Activated CD4-positive, alpha-beta T cell treated with anti-CD3 and anti-CD28 coated beads for 1 hour (primary cell): Measurements from ENCODE around the gene TMEM132C.
"Not testable (repeated sequence)": the region's sequence is repeated elsewhere in the genome, so short reads cannot be mapped to it uniquely, and the experiment has no call there.

Experiments
- DNase-seq: peaks from one replicate; pipeline ENCODE4 v3.0.0-alpha.2; 2020

The TMEM132C gene

DNA sequence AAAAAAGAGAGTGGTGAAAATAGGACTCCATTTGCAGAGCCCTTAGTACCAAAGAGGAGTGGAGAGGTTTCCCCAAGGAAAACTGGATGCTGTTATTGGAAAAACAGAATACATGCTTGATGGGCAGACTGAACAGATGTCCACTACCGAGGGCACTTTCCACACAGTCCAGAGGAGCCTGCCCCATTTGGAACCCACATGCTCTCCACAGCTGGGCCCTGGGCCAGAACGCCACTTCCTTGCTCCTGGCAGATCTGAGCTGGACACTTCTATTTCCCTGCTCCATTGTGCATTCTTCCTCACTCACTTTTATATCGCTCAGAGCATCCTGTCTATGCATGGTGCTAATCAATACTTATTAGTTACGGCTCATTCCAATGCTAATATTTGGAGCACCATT lies 306.9 kb downstream of the TMEM132C start:
- DNase-seq, result no peak

DNA sequence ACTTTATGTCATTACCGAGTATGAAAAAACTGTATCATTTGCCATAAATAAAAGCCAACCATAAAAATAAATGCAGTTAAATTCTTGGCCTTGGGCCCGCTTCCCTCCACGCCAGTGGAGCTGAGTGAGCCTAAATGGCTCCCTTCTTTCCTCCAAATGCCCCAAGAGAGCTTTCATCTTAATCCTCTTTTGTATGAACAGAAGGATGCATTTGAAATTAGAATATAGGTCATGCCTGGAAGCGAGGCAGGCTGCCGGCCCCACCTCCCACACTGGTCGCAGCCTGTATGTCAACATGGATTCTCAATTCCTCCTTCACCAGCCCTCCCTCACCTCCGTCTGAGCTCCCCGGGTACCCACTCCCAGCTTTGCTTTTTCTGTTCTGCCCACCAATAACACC lies 311.1 kb downstream of the TMEM132C start:
- no peak for DNase-seq

DNA sequence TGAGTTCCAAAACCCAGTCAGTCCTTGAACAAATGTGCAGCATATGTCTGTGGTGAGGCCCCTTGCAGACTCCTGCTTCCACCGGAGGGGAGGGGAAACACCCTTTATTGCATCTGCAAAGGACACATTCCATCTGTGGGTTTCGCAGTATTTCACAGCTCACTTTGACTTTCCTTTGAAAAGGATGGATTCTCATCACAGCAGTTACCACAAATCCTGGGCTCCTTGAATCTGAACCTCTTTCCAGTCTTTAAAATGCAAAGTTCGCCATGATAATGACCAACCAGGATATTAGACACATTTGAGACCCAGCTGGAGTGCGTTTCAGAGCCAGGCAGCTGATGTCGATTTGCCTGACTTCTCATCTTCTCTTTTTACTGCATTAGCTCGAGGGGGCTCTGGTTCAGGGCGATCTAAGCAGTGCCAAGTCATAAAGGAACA lies 314.4 kb downstream of the TMEM132C start:
- DNase-seq, result no peak

DNA sequence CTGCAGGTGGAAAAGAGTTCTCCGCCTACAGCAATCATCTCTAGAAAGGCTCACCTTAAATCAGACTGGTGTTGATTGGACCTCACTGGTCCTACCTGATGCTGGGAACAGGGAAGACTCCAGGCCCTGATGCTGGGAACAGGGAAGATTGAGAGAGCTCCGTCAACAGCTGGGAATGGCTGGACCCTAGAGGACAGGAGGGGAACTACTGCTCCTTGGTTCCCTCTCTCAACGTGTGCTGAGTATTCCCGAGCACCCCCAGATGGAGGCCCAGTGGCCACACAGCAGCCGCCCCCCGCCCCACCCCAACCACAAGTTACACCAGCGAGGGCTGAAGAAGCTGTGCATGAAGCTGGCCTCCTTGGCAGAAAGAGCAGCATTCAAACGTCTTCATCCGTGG lies 316.5 kb downstream of the TMEM132C start:
- no peak for DNase-seq

DNA sequence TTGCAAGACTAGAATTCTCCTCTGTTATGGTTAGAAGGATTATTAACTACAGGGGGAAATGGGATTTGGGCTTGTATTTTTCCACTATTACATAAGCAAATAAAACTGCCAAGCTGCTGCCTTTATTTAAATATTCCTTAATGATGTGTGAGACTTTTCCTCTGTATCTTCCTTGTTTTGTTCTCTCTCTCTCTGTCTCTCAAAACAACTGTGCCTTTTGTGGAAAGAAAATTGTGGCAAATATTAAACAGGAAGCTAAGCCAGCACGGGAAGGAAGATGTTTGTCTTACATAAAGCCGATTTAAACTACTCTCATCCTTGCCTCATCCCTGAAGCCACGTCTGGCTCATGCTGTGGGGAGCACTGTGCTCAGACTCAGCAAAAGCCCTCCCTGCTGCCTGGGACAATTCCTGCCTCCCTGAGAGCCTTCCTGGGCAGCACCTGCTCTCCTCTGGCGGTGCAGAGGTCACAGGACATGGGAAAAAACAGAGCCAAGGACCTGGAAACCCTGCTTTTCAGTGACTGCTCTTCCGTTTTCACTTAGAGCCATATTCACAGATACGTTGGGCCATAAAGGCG lies 319.6 kb downstream of the TMEM132C start:
- DNase-seq, result no peak

DNA sequence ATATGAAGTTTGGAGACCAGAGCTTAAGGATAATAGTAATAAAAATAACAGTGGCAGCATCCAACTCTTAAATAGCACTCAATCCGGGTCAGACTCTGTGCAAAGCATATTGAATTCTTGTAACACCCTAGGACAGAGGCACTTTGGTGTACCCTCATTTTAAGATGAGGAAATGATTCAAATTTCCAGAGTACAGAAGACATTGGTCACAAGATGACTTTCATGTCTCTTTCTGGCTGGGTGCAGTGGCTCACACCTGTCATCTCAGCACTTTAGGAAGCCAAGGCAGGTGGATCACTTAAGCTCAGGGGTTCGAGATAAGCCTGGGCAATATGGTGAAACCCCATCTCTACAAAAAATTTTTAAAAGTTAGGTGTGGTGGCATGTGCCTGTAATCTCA lies 320.9 kb downstream of the TMEM132C start:
- DNase-seq, result no peak

DNA sequence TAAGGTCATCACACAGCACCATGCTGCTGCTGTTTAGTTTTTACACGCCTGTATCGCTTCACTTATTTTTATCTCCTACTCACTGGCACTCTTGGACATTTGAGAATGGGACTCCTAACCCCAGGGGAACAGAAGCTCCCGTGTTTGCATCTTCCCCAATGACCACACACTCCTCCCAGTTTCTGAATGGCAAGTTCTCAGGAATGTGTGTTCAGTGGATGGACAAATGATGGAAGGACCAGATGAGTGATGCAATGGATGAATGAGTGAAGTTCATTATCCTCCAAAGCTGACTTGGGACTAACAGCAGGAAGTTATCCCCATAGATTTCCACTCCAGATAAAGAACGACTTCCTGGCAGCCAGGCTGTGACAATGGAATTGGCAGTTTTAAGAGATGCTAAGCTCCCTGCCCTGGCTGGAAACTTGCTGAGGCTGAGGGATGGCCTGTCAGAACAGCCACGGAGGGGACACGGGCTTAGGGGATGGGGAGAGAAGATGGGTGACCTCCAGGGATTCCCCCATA lies 325.3 kb downstream of the TMEM132C start:
- DNase-seq, result no peak

DNA sequence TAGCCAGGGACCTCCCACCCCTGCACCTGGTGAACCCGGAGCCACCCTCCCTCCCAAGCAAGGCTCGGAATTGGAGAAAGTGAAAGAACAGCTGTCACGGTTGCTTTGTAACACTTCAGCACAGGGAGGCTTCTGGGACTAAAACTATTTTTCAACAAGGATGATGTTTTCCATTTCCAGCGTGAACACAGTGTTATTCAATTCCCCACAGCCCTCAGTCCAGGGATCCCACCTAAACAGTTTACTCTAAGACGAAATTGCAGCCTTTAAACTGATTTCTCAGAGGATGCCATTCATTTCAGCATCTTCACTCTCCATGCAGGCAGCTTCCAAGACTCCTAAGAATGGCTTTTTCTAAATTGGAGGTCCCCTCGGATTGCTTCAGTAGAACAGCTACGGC lies 327.6 kb downstream of the TMEM132C start:
- DNase-seq, result no peak

DNA sequence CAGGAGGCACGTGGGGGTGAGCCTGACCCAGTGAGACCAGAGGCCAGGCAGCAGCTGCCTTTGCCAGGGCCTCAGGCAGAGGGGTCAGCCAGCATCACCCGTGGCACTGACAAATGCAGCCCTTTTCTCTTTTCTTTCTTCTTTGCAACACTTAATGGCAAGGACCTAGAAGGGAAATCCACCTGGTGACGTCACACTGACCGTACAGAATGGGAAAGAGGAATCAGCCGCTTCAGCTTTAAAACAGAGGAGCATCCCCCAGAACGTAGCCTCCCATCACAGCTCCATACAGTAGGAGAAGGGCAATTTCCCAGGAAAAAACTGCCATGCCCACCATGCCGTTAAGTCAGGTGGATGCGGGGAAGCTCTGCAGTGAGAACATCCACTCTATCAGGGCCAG lies 328.6 kb downstream of the TMEM132C start:
- DNase-seq, result no peak

DNA sequence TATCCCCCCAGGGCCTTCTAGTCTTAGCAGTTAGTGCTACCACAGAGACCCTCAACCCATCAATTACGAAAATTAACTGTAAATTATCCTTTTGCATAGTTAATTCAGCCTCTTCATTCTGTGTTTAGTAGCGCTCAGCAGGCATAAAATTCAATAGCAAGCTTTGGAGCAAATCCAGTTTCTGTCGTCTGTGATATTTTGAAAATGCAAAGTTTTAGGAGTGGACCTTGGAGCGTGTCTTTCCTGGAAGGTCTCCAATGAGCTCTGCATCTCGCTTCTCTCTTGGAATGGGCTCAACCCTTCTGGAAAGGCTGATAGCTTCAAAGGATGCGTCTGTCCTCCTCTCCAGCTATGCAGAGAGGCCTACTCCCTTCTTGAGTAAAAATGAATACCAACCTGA lies 333.9 kb downstream of the TMEM132C start:
- DNase-seq, result no peak

DNA sequence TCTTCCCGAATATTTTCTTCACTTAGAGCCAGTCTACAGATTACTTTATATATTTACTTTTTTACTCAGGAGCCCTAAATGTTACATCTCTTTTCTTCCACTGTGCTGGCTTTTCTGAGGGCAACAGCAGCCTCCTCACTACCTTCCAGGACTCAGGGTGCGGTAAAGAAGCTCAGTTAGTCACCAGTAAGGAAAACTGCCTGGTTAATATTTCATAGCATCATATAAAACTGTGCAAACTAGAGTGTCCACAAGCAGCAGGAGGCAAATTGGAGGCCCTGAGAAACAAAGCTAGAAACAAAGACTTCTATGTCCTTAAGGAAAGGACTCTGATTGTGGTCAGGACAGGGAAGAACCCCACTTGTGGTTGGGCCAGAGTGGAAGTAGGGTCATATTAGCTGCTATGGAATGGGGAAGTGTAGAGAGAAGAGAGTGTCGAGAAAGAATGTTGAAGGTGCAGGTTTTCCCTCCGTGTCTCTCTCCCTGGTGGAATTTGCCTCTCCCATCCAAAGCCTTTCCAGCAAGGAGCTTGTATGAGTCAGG lies 336.7 kb downstream of the TMEM132C start:
- no peak for DNase-seq

DNA sequence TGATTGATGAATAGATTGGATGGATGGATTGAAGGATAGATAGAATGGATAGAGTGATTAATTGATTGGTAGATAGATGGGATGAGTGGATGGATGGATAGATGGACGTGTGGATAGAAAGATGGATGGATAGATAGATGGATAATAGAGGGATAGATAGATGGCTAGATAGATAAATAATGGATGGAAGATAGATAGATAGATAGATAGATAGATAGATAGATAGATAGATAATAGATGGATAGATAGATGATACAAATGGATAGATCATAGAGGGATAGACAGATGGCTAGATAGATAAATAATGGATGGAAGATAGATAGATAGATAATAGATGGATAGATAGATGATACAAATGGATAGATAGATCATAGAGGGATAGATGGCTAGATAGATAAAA lies 337.2 kb downstream of the TMEM132C start:
- DNase-seq, result not testable (repeated sequence)

DNA sequence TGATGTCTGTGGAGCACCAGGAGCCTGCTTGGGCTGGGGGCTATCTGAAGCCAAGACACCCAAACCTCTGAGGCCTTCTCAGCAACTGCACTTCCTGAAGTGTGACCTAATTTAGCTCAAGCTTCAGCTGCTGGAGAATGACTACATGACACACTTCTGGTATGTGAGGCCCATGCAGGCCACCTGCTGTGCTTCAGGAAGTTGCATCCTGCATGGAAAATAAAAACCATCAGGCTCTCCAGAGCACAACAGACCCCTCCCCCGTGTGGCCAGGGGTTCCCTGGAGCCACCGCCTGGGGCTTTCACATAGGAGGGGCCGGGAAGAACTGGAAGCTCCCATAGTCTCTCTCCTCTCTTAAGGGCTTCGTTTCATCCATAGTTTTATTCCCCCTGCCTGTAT lies 339.1 kb downstream of the TMEM132C start:
- no peak for DNase-seq

DNA sequence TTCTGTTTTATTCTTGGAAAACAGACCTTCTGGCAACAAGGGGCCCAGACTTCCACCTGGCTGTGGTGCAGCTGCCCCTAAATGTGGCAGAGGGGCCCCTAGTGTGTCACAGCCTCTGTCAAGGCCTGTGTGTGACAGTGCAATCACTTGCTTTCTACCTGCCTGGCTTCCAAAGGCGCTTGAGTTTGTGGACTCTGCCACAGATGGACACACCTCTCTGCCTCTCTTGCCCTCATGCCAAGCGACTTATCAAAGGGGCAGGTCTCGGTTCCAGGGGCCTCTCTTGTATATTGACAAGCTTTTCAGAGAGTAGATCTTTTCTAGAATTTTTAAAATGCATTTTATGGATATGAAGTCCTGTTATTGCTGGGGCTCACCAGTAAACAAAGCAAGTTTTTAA lies 339.6 kb downstream of the TMEM132C start:
- DNase-seq, result no peak

DNA sequence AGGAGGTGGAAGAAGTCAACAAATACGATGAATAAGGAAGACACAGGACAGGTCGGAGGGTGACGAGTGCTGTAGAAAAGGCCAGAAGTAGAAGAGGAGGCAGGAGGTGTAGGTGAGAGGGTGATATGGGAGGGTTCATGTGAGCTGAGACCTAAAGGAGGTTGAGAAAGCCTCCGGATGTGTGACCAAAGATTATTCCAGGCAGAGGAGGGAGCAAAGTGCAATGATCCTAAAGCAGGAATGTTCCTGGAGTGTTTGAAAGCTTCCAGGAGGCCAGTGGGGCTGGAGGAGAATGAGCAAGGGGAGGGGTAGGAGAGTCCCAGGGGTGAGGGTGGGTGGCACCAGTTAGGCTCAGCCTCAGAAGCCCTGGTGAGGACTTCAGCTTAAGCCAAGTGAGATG lies 340.0 kb downstream of the TMEM132C start:
- DNase-seq, result no peak

DNA sequence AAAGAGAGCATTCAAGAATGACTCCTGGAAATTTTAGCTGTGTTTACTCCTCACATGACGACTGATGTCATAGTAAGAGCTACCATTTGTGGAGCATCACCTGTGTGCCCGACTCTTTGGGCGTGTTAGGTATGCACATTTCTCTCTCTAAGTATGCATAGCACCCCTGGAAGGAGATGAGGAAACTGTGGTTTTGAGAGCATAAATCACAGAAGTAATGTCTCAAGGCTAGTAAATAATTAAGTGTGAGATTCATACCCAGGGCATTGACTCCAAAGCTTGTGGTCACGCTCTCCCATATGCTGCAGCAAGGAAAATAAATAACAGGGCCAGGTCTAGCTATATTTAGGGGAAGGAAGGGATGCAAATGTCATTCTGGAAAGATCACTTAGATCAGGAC lies 340.7 kb downstream of the TMEM132C start:
- no peak for DNase-seq

DNA sequence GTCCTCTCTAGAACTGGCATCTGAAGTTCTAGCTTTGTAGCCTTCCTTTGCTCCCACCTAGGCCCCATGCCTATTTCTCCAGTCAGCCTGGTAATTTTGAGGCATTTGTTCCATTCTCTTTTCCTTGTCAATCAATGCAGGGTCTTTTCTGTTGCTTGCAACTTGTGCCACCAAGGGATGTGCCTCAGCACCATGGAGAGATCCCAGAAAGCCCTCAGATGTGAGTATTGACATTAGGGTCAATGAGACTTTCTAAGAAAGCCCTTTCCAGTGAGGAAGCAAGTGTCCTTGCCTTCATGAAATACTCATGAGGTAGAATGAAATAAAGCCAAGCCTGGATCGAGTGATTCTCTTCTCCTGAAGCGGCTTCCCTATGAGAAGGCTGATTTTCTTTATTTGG lies 342.9 kb downstream of the TMEM132C start:
- no peak for DNase-seq

DNA sequence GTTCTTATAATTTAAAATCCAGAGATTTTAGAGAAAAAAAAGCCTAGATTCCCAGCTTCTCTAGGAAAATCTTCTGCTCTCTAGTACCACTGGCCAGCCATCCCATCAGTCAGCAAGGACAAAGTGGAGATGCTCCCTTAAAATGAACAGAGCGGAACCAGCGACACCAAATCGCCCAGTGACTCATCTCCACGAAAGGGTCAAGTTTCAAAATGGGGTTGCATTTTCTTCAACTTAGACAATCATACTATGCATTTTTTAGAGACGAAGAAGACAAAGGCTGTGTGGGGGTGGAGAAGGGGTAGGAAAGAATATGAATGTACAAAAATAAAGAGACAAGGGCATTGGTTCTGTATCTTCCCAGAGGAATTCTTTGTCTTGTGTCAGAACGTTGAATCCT lies 344.8 kb downstream of the TMEM132C start:
- DNase-seq, result no peak

DNA sequence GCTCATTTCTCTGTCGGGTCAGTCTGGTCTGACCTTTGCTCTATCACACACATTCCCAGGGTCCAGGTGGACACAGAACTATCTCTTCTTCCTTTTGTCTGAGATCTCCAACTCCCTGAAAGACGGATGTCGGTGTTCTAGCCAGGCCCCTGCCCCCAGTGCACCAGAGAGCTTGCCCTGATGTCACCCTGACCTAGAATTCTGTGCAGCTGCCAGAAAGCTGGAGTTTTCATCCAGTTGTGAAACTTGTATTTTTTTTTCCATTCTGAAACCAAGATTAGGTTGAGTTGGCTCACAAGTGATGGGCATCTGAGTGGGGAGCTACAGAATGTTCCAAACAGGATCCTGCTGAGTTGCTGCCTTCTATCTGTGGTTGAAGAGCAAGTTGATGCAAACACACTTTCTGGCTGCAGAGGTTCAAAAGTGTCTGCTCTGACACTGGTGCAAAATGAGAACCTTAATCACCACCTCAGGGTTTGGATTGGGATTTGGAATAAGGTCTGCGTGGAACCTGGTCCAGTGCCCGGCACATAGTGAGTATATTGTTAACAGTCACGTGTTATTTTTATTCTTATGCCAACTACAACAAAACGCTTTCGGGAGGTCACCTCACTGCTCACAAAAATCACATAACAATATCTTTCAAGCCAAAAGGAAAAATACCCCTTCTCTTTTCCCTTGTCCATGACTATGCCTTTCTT lies 345.3 kb downstream of the TMEM132C start:
- DNase-seq, result no peak

DNA sequence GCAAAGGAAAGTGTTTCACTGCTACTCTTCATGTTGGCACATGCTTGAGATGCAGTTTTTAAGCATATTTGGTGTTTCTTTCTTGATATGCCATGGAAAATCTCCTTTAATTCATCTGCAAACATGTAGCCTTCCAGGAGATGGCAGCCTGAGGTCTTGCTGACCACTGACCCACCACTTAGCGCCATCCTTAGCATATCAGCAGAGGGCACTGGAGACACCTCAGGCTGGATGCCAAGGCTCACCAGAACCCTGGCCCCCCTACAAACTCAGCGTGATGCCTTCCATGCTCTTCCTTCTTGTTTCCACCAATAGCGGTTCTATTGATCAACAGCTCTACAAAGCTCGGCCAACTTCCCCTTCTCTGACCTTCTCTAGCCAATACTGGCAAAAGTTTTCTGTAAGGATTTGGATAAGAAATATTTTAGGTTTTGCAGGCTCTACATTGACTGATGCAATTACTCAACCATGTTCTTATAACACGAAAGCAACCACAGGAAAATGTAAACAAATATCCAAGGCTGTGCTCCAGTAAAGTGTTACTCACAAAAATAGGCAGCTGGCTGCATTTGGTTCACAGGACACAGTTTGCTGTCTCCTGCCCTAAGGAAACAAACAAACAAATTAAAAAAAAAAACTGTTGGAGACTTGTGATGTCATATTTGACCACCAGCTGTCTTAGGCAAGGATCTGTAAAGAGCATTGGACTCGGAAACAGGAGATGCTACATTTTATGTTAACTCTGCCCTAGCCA lies 347.0 kb downstream of the TMEM132C start:
- no peak for DNase-seq

DNA sequence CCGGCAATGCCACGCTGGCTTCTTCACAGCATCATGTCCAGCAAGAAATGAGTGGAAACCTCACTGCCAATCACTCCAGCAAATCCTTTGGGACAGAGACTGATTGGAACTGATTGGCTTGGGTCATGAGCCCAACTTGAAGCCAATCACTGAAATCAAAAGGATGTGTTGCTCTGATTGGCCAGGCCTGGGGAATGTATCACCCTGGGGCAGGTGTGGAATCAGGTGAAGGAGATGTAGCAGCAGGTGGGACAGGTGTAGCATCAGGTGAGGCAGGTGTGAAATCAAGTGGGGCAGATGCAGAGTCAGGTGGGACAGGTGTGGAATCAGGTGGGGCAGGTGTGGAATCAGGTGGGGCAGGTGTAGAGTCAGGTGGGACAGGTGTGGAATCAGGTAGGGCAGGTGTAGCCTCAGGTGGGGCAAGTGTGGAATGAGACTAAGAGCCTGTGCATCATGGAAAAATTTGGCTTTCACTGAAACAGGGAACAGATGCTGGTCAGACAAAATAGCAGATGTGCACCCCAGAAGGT lies 350.4 kb downstream of the TMEM132C start:
- DNase-seq, result no peak

DNA sequence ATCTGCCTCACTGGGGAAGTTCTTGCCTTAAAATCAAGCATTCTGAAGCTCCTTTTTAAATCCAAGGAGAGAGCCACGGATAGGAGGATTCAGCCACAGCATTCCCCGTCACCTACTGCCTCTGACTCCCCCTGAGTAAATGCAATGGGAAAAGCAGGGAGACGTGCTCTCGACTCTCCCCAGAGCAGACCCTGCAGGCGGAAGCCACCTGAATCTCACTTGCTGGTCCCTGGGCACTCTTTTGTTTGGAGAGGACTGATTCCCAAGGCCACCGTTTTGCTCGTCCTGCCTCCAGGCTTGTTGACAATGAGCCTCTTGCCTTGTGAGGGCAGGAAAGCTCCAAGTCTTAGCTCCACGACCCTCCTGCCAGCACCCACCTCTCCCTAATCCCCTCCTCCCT lies 352.3 kb downstream of the TMEM132C start:
- DNase-seq, result no peak

DNA sequence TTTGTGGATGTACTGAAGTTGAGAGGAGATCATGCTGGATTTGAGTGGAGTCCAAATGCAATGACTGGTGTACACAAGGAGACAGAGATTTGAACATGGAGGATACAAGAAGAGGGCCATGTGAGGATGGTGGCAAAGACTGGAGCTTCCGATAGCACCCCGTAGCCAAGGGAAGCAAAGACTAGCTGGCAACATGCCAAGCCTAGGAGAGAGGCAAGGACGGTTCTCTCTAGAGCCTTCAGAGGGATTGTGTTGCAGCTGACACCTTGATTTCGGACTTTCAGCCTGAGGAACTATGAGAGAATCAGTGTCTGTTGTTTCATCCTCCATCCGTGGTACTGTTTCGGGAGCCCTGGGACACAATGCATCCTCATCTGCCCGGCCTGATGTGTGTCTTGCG lies 354.3 kb downstream of the TMEM132C start:
- no peak for DNase-seq

DNA sequence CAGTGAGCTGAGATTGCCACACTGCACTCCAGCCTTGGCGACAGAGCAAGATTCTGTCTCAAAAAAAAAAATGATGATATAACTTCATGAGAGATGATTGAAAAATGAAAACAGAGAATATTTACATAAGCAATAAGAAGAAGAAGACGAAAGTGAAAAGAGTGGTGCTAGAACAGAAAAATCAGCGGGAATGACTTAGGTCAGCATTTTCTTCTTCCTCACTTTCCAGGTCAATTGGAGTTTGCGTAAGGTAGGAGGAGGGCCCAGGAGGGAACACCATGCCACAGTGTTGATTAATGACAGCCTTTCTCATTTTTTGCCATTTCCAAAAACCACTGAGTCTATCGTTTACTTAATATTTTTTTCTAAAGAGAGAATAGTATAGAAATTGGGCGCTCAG lies 356.8 kb downstream of the TMEM132C start:
- DNase-seq, result no peak
